ENCODE data around the gene CDK5.

CDK5 gene

GRCh38 chr7:151032936-151033863 is 24.5 kb downstream of the CDK5 start:
- Histone ChIP-seq H3K27me3 (ENCODE audit: low read length) (no peaks in the 10 kb centered on the region), H2AFZ (ENCODE audit: low read depth, low read length, severe bottlenecking) (no peak overlapping the region), H3K9ac (ENCODE audit: low read length) (no peak overlapping the region), H3K9me2 (replicated peaks; ENCODE audit: insufficient read depth, low read length) (no peaks in the 10 kb centered on the region), H3K79me2 (ENCODE audit: insufficient read depth, low read length) (peaks cover 12% of the 10 kb centered on the region; the same call in 1 of the 2 replicates), H4K20me1 (ENCODE audit: low read depth, low read length) (no peaks in the 10 kb centered on the region), H3K4me2 (ENCODE audit: low read depth, low read length, poor library complexity, severe bottlenecking) (no peak overlapping the region), H3K27ac (ENCODE audit: low read depth, low read length) (no peak overlapping the region), H3K9me3 (ENCODE audit: insufficient read depth, low read length) (no peaks in the 10 kb centered on the region), H3K4me3 (ENCODE audit: insufficient read depth, low read length, poor library complexity, severe bottlenecking) (no peak overlapping the region), H3F3A (ENCODE audit: insufficient read depth) (no peaks in the 10 kb centered on the region), H3K36me3 (ENCODE audit: low read length) (no peaks in the 10 kb centered on the region)
- TF ChIP-seq EZH2phosphoT487 (conservative IDR thresholded peaks at IDR 0.05; ENCODE audit: low read length) (no peak), CTCF (IDR thresholded peaks at IDR 0.05; ENCODE audit: insufficient read depth, low read length, poor library complexity, severe bottlenecking) (no peak)

- no peak overlapping the region for H3K27ac ChIP-seq (ENCODE audit: low read depth, low read length)
- peaks cover 12% of the 10 kb centered on the region; the same call in 1 of the 2 replicates for H3K79me2 ChIP-seq (ENCODE audit: insufficient read depth, low read length)
- no peaks in the 10 kb centered on the region for H4K20me1 ChIP-seq (ENCODE audit: low read depth, low read length)
- H2AFZ ChIP-seq (ENCODE audit: low read depth, low read length, severe bottlenecking): no peak overlapping the region
- no peaks in the 10 kb centered on the region for H3K9me3 ChIP-seq (ENCODE audit: insufficient read depth, low read length)
- H3F3A ChIP-seq (ENCODE audit: insufficient read depth): no peaks in the 10 kb centered on the region
- H3K27me3 ChIP-seq (ENCODE audit: low read length): no peaks in the 10 kb centered on the region
- TF ChIP-seq EZH2phosphoT487 (conservative IDR thresholded peaks at IDR 0.05; ENCODE audit: low read length): no peak
- no peak for TF ChIP-seq CTCF (IDR thresholded peaks at IDR 0.05; ENCODE audit: insufficient read depth, low read length, poor library complexity, severe bottlenecking)
- H3K9me2 ChIP-seq (replicated peaks; ENCODE audit: insufficient read depth, low read length): no peaks in the 10 kb centered on the region
- no peak overlapping the region for H3K4me2 ChIP-seq (ENCODE audit: low read depth, low read length, poor library complexity, severe bottlenecking)
- H3K9ac ChIP-seq (ENCODE audit: low read length): no peak overlapping the region
- no peak overlapping the region for H3K4me3 ChIP-seq (ENCODE audit: insufficient read depth, low read length, poor library complexity, severe bottlenecking)
- H3K36me3 ChIP-seq (ENCODE audit: low read length): no peaks in the 10 kb centered on the region
Measured at GRCh38 chr7:151031011-151031410, 26.7 kb downstream of the CDK5 start.

GRCh38 chr7:151028948-151029501 is 28.7 kb downstream of the CDK5 start:
- no peaks in the 10 kb centered on the region for H3F3A ChIP-seq (ENCODE audit: insufficient read depth)
- no peaks in the 10 kb centered on the region for H4K20me1 ChIP-seq (ENCODE audit: low read depth, low read length)
- no peak overlapping the region for H3K27ac ChIP-seq (ENCODE audit: low read depth, low read length)

More at GRCh38 chr7:151028948-151029501, 28.7 kb downstream of the CDK5 start:
- peaks cover 12% of the 10 kb centered on the region; the same call in 1 of the 2 replicates for H3K79me2 ChIP-seq (ENCODE audit: insufficient read depth, low read length)
- peak overlapping the region; percentile 76 for H3K4me3 ChIP-seq (ENCODE audit: insufficient read depth, low read length, poor library complexity, severe bottlenecking)
- no peaks in the 10 kb centered on the region for H3K9me3 ChIP-seq (ENCODE audit: insufficient read depth, low read length)
- no peaks in the 10 kb centered on the region for H3K9me2 ChIP-seq (replicated peaks; ENCODE audit: insufficient read depth, low read length)
- TF ChIP-seq EZH2phosphoT487 (conservative IDR thresholded peaks at IDR 0.05; ENCODE audit: low read length) (no peak), CTCF (IDR thresholded peaks at IDR 0.05; ENCODE audit: insufficient read depth, low read length, poor library complexity, severe bottlenecking) (no peak)
- no peaks in the 10 kb centered on the region for H3K36me3 ChIP-seq (ENCODE audit: low read length)
- peak overlapping the region; percentile 65 for H3K9ac ChIP-seq (ENCODE audit: low read length)
- no peaks in the 10 kb centered on the region for H3K27me3 ChIP-seq (ENCODE audit: low read length)
- H3K4me2 ChIP-seq (ENCODE audit: low read depth, low read length, poor library complexity, severe bottlenecking): peak overlapping the region; percentile 78
- H2AFZ ChIP-seq (ENCODE audit: low read depth, low read length, severe bottlenecking): peak overlapping the region; percentile 64
